IMR-90 (cell line): ENCODE measurements around the gene TRPM3. TPM values are rescaled to one million over a fixed set of nuclear protein-coding genes. Genes with fewer than 3 reads are reported as not detected.

Experiments used
- ATAC-seq: fragments of 200-7000 bp; cut with Tn5 transposase; 2 replicates; pipeline ENCODE4 v1.9.1; 2020; ENCODE audit warnings: low read depth, mild to moderate bottlenecking, moderate library complexity
- BruUV-seq: library from RNA; stranded (reverse); fragments of 400-500 nt; replicated peaks from 2 replicates; lab custom pipeline; 2021; lab: Mats Ljungman, UMichigan
- CTCF ChIA-PET: fragments of 300-600 bp; formaldehyde crosslinking; extraction: SDS; loops from one replicate; lab custom pipeline; 2021; ENCODE audit warnings: antibody characterized with exemption; lab: Yijun Ruan, JAX
- POLR2A ChIA-PET: fragments of 300-600 bp; sonication (Branson Sonifier 250); formaldehyde crosslinking; loops from one replicate; lab custom pipeline; 2022; ENCODE audit warnings: antibody characterized with exemption; ENCODE audit not compliant: unreplicated experiment; lab: Charles Lee
- DNase-seq: peaks from one replicate; pipeline ENCODE4 v3.0.0; 2013
- H2AFZ ChIP-seq: replicated peaks from 2 replicates; pipeline ENCODE3; 2013; ENCODE audit warnings: low read length, mild to moderate bottlenecking; ENCODE audit not compliant: poor library complexity
- H2AK5ac ChIP-seq: 2 replicates; pipeline ENCODE4 v1.6.1; 2013; ENCODE audit warnings: low read depth, low read length, inconsistent platforms
- H2AK9ac ChIP-seq: replicated peaks from 2 replicates; pipeline ENCODE3; 2013; ENCODE audit warnings: mild to moderate bottlenecking, low read depth, low read length, moderate library complexity; ENCODE audit not compliant: poor library complexity
- H2BK120ac ChIP-seq: 2 replicates; pipeline ENCODE4 v1.6.1; 2013; ENCODE audit warnings: low read depth, low read length, inconsistent platforms
- H2BK15ac ChIP-seq: 3 replicates; pipeline ENCODE4 v1.6.1; 2013; ENCODE audit warnings: low read depth, low read length, inconsistent platforms
- H2BK20ac ChIP-seq: 2 replicates; pipeline ENCODE4 v1.6.1; 2013; ENCODE audit warnings: low read depth, mild to moderate bottlenecking, inconsistent platforms, low read length, moderate library complexity
- H2BK5ac ChIP-seq: 2 replicates; pipeline ENCODE4 v1.6.1; 2013; ENCODE audit warnings: mild to moderate bottlenecking, low read depth, low read length, inconsistent platforms; ENCODE audit not compliant: poor library complexity, severe bottlenecking
- H3K14ac ChIP-seq: replicated peaks from 2 replicates; pipeline ENCODE4 v1.6.1; 2013; ENCODE audit warnings: low read depth, low read length, inconsistent platforms
- H3K18ac ChIP-seq: 2 replicates; pipeline ENCODE4 v1.6.1; 2013; ENCODE audit warnings: low read depth, low read length, control low read depth
- H3K23ac ChIP-seq: 2 replicates; pipeline ENCODE4 v1.6.1; 2013; ENCODE audit warnings: low read depth, low read length, inconsistent platforms
- H3K27ac ChIP-seq: 2 replicates; pipeline ENCODE4 v1.5.1; 2013; ENCODE audit warnings: mild to moderate bottlenecking, control low read depth, low read length; ENCODE audit not compliant: insufficient read depth
- H3K27me3 ChIP-seq: 2 replicates; pipeline ENCODE4 v1.6.1; 2013; ENCODE audit warnings: low read length; ENCODE audit not compliant: control insufficient read depth, insufficient read depth
- H3K36me3 ChIP-seq: 2 replicates; pipeline ENCODE4 v1.6.1; 2013; ENCODE audit warnings: low read length, mixed read lengths; ENCODE audit not compliant: control insufficient read depth, insufficient read depth
- H3K4ac ChIP-seq: 2 replicates; pipeline ENCODE4 v1.6.1; 2013; ENCODE audit warnings: low read depth, low read length, inconsistent platforms
- H3K4me1 ChIP-seq: 2 replicates; pipeline ENCODE4 v1.6.1; 2013; ENCODE audit warnings: low read length, mixed read lengths; ENCODE audit not compliant: control insufficient read depth, insufficient read depth
- H3K4me2 ChIP-seq: 2 replicates; pipeline ENCODE4 v1.6.1; 2013; ENCODE audit warnings: low read depth, mild to moderate bottlenecking, control low read depth, low read length, moderate library complexity
- H3K4me3 ChIP-seq: 2 replicates; pipeline ENCODE4 v1.5.1; 2013; ENCODE audit warnings: low read depth, mild to moderate bottlenecking, control low read depth, low read length, moderate library complexity; ENCODE audit not compliant: insufficient read depth
- H3K56ac ChIP-seq: 2 replicates; pipeline ENCODE4 v1.6.1; 2013; ENCODE audit warnings: low read length, inconsistent platforms; ENCODE audit not compliant: insufficient read depth; ENCODE audit errors: extremely low read depth
- H3K79me1 ChIP-seq, 2 experiments: 2 replicates each; pipeline ENCODE4 v1.6.1; 2013; ENCODE audit warnings: low read length in 2 of 2, inconsistent platforms in 1 of 2, low read depth in 1 of 2
- H3K9ac ChIP-seq: 2 replicates; pipeline ENCODE4 v1.6.1; 2013; ENCODE audit warnings: low read depth, low read length, control low read depth
- H3K9me1 ChIP-seq: 2 replicates; pipeline ENCODE4 v1.6.1; 2013; ENCODE audit warnings: low read length, inconsistent platforms; ENCODE audit not compliant: insufficient read depth
- H3K9me3 ChIP-seq: 2 replicates; pipeline ENCODE4 v1.6.1; 2013; ENCODE audit warnings: low read length; ENCODE audit not compliant: control insufficient read depth, insufficient read depth
- H4K20me1 ChIP-seq: 2 replicates; pipeline ENCODE4 v1.6.1; 2013; ENCODE audit warnings: low read length, inconsistent platforms; ENCODE audit not compliant: insufficient read depth
- H4K5ac ChIP-seq: 2 replicates; pipeline ENCODE4 v1.6.1; 2013; ENCODE audit warnings: mild to moderate bottlenecking, low read depth, low read length, control low read depth
- H4K8ac ChIP-seq, 2 experiments: 2 replicates each; pipeline ENCODE4 v1.6.1; 2013; ENCODE audit warnings: low read depth in 2 of 2, low read length in 2 of 2, control low read depth in 1 of 2, inconsistent platforms in 1 of 2
- H4K91ac ChIP-seq: 2 replicates; pipeline ENCODE4 v1.6.1; 2013; ENCODE audit warnings: low read depth, low read length, inconsistent platforms; ENCODE audit not compliant: insufficient read depth
- CEBPB ChIP-seq: IDR thresholded peaks from 2 replicates; pipeline ENCODE4 v1.6.1; 2012; ENCODE audit warnings: low read depth, low read length, improper control_type of control experiment
- WGBS, 2 experiments: methylation state at CpG; one replicate each; pipeline versions ENCODE4 v1.1.5 to v1.1.7; 2013; ENCODE audit warnings: missing lambda C conversion rate in 2 of 2; ENCODE audit not compliant: insufficient read length in 1 of 2; ENCODE audit errors: extremely low coverage in 2 of 2; 5-methylcytosine and 5-hydroxymethylcytosine counted together
- dilution Hi-C: fragments of 300-500 bp; cut with HindIII; formaldehyde crosslinking; loops from one replicate; pipeline ENCODE4 v1.14.3; 2018; ENCODE audit warnings: low sequenced_read_pairs; ENCODE audit not compliant: unreplicated experiment
- in situ Hi-C: fragments of 300-500 bp; cut with MboI; formaldehyde crosslinking; loops from 3 replicates; pipeline ENCODE4 v1.14.3; 2019; ENCODE audit warnings: low sequenced_read_pairs, inconsistent platforms, mixed read lengths
- intact Hi-C: fragments of 100-400 bp; cut with micrococcal nuclease; formaldehyde crosslinking; loops from 2 replicates; pipeline ENCODE4 v1.10.0; 2022
- polyA plus RNA-seq, 3 experiments: library from polyadenylated mRNA; depleted of rRNA; stranded (reverse); fragments of >200 nt; gene quantifications; 2 replicates each; pipeline ENCODE4 v1.2.3, GENCODE V29; 2012; ENCODE audit warnings: low replicate concordance in 1 of 3
- total RNA-seq: library from RNA; depleted of rRNA; stranded (reverse); fragments of >200 nt; gene quantifications from 2 replicates; pipeline ENCODE4 v1.2.3, GENCODE V29; 2012
- TF ChIP-seq, protein P1 (sequence below): conservative IDR thresholded peaks from 2 replicates; pipeline ENCODE4 v1.5.1; 2012; ENCODE audit warnings: mild to moderate bottlenecking, low read depth, low read length, improper control_type of control experiment
- TF ChIP-seq, protein P2 (sequence below): fragments of 150-350 bp; IDR thresholded peaks from 2 replicates; pipeline ENCODE4 v1.6.1; 2016; ENCODE audit warnings: low read depth, mild to moderate bottlenecking, low read length, moderate library complexity, borderline replicate concordance

The TRPM3 gene
- total and polyA plus RNA-seq, 2 of the 4 experiments (the other 2 are of a cell fraction) = not detected

DNA sequence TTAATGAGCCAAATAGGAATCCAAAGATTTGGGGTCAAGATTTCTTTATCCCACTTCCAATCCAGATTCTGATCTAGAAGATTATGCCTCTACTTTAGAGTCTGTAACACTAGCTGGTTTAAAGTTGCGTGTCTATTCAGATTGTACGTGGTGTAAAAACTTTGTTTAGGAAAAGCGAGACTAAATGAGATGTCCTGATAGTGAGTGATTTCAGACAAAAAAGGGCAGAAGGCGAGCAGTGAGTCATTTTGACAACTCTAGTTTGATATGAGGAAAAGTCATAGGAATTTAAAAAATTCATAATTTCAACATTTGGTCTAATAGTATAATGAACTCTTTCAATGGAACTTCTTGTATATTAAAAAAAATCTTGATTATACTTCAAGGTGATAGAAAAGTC is 587.4 kb downstream of the TRPM3 start:
- POLR2A ChIA-PET = no interaction called here
- Histone ChIP-seq H3K27me3 (no peaks in the 10 kb centered on the region), H2AK5ac (no peak overlapping the region), H2BK5ac (peak overlapping the region; percentile 59), H2BK120ac (peak overlapping the region; percentile 79), H3K23ac (peak overlapping the region; percentile 58; the same call in 1 of the 2 replicates), H4K5ac (no peak overlapping the region), H2BK15ac (no peak overlapping the region), H3K4me3 (no peak overlapping the region), H3K14ac (peak overlapping the region; percentile 87; the same call in 1 of the 2 replicates), H3K36me3 (no peaks in the 10 kb centered on the region), H3K4ac (peak overlapping the region; percentile 54; the same call in 1 of the 2 replicates), H3K27ac (no peak overlapping the region), H2AK9ac (no peak overlapping the region), H3K9me3 (no peaks in the 10 kb centered on the region), H2AFZ (no peak overlapping the region), H3K4me1 (peaks cover 8% of the 10 kb centered on the region), H3K56ac (no peak overlapping the region; the same call in 1 of the 2 replicates), H3K79me1 (no peaks in the 10 kb centered on the region), H4K91ac (no peak overlapping the region; the same call in 1 of the 2 replicates), H2BK20ac (peak overlapping the region; percentile 85; the same call in 1 of the 2 replicates), H4K20me1 (no peaks in the 10 kb centered on the region), H4K8ac (peak overlapping the region in 1 of 2 experiments; percentile 24; a peak in 1 of 4 replicates), H3K9ac (no peak overlapping the region), H3K9me1 (peaks cover 6% of the 10 kb centered on the region; the same call in 1 of the 2 replicates), H3K18ac (no peak overlapping the region), H3K4me2 (peak overlapping the region; percentile 1; the same call in 1 of the 2 replicates)
- intact Hi-C loops = no loop called here
- BruUV-seq = no TSS peak
- ATAC-seq (peak; percentile 37; the same call in 1 of the 2 replicates), DNase-seq (peak; percentile 36)
- WGBS, 2 experiments = no CpG with 5 or more reads among the region's 4 CpGs
- in situ Hi-C loops = no loop called here
- TF ChIP-seq CEBPB = no peak
- TF ChIP-seq, protein P1, sequence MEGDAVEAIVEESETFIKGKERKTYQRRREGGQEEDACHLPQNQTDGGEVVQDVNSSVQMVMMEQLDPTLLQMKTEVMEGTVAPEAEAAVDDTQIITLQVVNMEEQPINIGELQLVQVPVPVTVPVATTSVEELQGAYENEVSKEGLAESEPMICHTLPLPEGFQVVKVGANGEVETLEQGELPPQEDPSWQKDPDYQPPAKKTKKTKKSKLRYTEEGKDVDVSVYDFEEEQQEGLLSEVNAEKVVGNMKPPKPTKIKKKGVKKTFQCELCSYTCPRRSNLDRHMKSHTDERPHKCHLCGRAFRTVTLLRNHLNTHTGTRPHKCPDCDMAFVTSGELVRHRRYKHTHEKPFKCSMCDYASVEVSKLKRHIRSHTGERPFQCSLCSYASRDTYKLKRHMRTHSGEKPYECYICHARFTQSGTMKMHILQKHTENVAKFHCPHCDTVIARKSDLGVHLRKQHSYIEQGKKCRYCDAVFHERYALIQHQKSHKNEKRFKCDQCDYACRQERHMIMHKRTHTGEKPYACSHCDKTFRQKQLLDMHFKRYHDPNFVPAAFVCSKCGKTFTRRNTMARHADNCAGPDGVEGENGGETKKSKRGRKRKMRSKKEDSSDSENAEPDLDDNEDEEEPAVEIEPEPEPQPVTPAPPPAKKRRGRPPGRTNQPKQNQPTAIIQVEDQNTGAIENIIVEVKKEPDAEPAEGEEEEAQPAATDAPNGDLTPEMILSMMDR = no peak
- TF ChIP-seq, protein P2, sequence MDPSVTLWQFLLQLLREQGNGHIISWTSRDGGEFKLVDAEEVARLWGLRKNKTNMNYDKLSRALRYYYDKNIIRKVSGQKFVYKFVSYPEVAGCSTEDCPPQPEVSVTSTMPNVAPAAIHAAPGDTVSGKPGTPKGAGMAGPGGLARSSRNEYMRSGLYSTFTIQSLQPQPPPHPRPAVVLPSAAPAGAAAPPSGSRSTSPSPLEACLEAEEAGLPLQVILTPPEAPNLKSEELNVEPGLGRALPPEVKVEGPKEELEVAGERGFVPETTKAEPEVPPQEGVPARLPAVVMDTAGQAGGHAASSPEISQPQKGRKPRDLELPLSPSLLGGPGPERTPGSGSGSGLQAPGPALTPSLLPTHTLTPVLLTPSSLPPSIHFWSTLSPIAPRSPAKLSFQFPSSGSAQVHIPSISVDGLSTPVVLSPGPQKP = no peak
- dilution Hi-C loops = no loop called here
- CTCF ChIA-PET = no interaction called here
